Esophagus (tissue), 2 donors: ENCODE measurements around the gene TBCE. TPM values are rescaled to one million over a fixed set of nuclear protein-coding genes. Genes with fewer than 3 reads are reported as not detected.

ENCODE experiments used
- H3K27ac ChIP-seq, 2 donors: one replicate each; pipeline ENCODE4 v1.5.1; 2013; ENCODE audit warnings: low read depth in 2 of 2, mild to moderate bottlenecking in 2 of 2, inconsistent platforms in 1 of 2, low read length in 1 of 2, moderate library complexity in 1 of 2
- H3K27me3 ChIP-seq, 2 donors: one replicate each; pipeline ENCODE4 v1.6.1; 2013; ENCODE audit warnings: low read length in 2 of 2, control low read depth in 1 of 2, mild to moderate bottlenecking in 1 of 2; ENCODE audit not compliant: insufficient read depth in 2 of 2, control insufficient read depth in 1 of 2
- H3K36me3 ChIP-seq, 2 donors: one replicate each; pipeline ENCODE4 v1.6.1; 2013; ENCODE audit warnings: low read length in 1 of 2; ENCODE audit not compliant: control insufficient read depth in 2 of 2, insufficient read depth in 2 of 2
- H3K4me1 ChIP-seq, 2 donors: one replicate each; pipeline ENCODE4 v1.6.1; 2013; ENCODE audit warnings: low read length in 1 of 2; ENCODE audit not compliant: control insufficient read depth in 2 of 2, insufficient read depth in 2 of 2
- H3K4me3 ChIP-seq, 2 donors: one replicate each; pipeline ENCODE4 v1.5.1; 2013; ENCODE audit warnings: low read length in 2 of 2, mild to moderate bottlenecking in 2 of 2, low read depth in 1 of 2, moderate library complexity in 1 of 2
- H3K9me3 ChIP-seq, 2 donors: one replicate each; pipeline ENCODE4 v1.6.1; 2013; ENCODE audit warnings: mild to moderate bottlenecking in 2 of 2, low read depth in 1 of 2, low read length in 1 of 2, moderate library complexity in 1 of 2; ENCODE audit not compliant: control insufficient read depth in 2 of 2, insufficient read depth in 1 of 2
- WGBS, 2 donors: extraction: QIAGEN DNeasy Blood & Tissue Kit; methylation state at CpG; one replicate each; pipeline ENCODE4 v1.1.7; 2013; 5-methylcytosine and 5-hydroxymethylcytosine counted together
- polyA plus RNA-seq, 2 donors: library from polyadenylated mRNA; stranded (reverse); fragments of 200-250 nt; gene quantifications; one replicate each; pipeline ENCODE4 v1.2.3, GENCODE V29; 2013
- donor health status: healthy with polysubstance abuse.
- donor health status: Bipolar disorder and iron deficiency.

Gene TBCE
- polyA plus RNA-seq, 2 donors = 14.4 to 25.9 TPM

DNA sequence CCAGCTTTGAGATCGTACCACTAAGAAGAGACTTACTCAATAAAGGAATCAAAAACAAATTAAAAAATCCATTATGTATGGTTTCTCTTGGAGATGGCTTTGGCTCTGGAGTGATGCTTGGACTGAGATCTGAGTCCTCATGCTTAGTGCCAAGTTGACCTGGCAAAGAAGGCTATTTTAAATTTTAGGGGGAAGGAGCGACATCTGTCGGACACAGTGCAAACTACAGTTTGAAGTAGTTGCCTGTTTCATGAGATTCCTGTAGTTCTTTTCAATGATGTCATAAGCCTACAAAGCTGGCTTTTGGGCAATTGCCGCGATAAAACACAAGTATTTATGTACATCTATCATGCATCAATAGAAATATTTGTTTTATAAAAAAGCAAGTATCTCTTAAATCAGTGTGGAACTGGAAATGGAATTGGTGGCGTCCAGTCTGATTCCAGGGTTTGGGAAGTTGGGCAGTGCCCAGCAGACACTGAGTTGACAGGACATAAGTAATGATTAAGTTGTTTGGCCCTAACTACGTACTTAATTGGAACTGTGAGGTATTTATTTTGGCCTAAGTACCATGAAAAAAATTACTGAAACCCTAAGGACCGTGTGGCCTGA is 50.0 kb downstream of the TBCE start:
- H3K9me3 ChIP-seq = no peaks in the 10 kb centered on the region
- H3K27me3 ChIP-seq = no peaks in the 10 kb centered on the region
- no peaks in the 10 kb centered on the region for H3K36me3 ChIP-seq
- WGBS, 2 donors = 32 to 33% methylated on average over 8 of the region's 8 CpGs
- H3K4me3 ChIP-seq = no peak overlapping the region
- H3K27ac ChIP-seq = no peak overlapping the region
- no peaks in the 10 kb centered on the region for H3K4me1 ChIP-seq

DNA sequence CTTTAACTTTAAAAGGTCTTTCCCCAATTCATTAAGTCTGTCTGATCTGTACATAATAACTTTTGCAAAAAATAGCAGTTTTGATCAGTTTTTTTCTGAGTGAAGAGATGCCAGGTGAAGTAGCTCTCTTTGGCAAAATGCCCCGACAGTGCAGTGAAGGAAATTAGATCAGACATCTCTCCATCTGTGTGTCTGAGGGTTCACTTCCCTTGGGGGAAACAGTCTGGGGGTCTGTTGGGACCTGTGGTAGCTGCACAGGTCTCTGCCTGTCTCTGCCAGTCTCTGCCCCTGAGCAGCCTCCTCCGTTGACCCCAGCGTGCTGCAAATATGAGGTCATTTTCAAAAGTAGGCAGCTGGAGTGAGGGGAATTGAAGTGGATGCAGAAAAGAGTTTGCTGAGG is 54.5 kb downstream of the TBCE start:
- H3K4me3 ChIP-seq = no peak overlapping the region
- no peaks in the 10 kb centered on the region for H3K9me3 ChIP-seq
- no peaks in the 10 kb centered on the region for H3K4me1 ChIP-seq
- H3K27ac ChIP-seq = no peak overlapping the region
- H3K27me3 ChIP-seq = no peaks in the 10 kb centered on the region
- H3K36me3 ChIP-seq = no peaks in the 10 kb centered on the region
- WGBS, 2 donors = 50 to 70% methylated on average over 3 of the region's 3 CpGs

GRCh38 chr1:235423214-235423652 is 56.0 kb downstream of the TBCE start:
- no peaks in the 10 kb centered on the region for H3K9me3 ChIP-seq
- H3K36me3 ChIP-seq = no peaks in the 10 kb centered on the region
- no peak overlapping the region for H3K4me3 ChIP-seq
- no peaks in the 10 kb centered on the region for H3K27me3 ChIP-seq
- H3K27ac ChIP-seq = no peak overlapping the region
- no peaks in the 10 kb centered on the region for H3K4me1 ChIP-seq
- 53 to 65% methylated on average over 12 of the region's 12 CpGs for WGBS, 2 donors

DNA sequence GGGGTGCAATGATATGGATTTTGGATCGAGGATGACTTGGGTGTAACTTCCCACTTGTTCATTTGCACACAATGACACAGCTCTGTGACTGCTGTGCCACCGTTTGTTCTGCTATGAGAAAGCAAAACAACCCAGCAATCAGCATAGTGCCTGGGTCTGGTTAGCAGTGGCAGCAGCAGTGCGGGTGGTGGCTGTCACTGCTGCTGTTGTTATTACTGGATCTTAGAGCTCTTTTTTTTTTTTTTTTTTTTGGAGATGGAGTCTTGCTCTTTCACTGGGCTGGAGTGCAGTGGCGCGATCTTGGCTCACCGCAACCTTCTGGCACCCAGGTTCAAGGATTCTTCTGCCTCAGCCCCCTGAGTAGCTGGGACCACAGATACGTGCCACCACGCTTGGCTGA is 56.9 kb downstream of the TBCE start:
- Histone ChIP-seq H3K4me3 (no peak overlapping the region), H3K27ac (no peak overlapping the region), H3K4me1 (no peaks in the 10 kb centered on the region), H3K36me3 (no peaks in the 10 kb centered on the region), H3K9me3 (no peaks in the 10 kb centered on the region), H3K27me3 (no peaks in the 10 kb centered on the region)
- WGBS, 2 donors = 88 to 90% methylated on average over 8 of the region's 8 CpGs

DNA sequence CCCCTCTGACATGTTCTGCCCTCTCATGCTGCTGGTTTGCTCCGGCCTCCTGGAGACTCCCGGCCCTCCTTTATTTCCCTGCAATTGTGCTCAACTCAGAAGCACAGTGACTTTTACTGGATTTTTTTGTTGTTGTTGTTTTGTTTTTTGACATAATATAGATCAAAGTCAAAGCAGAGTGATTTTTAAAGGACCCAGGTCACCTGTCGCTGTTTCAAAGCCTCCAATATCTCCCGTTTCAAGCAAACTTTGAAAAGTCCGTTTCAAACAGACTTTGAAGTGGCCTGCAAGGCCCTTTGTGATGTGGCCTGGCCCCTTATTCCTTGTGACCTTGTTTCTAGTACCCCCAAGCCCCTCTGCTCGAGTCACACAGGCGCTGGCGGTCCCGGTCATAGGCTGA is 58.1 kb downstream of the TBCE start:
- Histone ChIP-seq H3K27me3 (no peaks in the 10 kb centered on the region), H3K4me3 (no peak overlapping the region), H3K9me3 (no peaks in the 10 kb centered on the region), H3K27ac (no peak overlapping the region), H3K36me3 (no peaks in the 10 kb centered on the region), H3K4me1 (no peaks in the 10 kb centered on the region)
- WGBS, 2 donors = 94% methylated on average over 9 of the region's 9 CpGs

DNA sequence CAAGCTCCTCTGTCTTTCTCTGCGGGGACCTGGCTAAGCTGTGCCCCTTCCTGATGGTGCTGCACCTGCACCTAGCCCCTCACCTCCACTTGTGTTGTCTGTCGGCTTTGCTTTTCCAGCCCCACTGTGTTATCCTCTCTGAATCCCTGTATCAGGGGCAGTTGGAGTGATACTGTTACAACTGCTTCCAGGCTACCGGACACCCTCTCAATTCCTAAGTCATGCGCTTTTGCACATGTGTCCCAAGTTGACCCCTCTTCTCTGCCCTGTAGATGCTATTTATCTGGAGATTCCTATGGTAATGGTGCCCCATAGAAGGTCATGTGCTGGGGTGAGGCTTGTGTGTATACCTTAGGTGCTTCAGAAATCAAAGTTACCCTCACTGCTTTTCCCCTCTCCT is 58.9 kb downstream of the TBCE start:
- H3K4me3 ChIP-seq = no peak overlapping the region
- H3K36me3 ChIP-seq = no peaks in the 10 kb centered on the region
- H3K9me3 ChIP-seq = no peaks in the 10 kb centered on the region
- WGBS, 2 donors = 88 to 97% methylated on average over 4 of the region's 4 CpGs
- no peaks in the 10 kb centered on the region for H3K4me1 ChIP-seq
- no peak overlapping the region for H3K27ac ChIP-seq
- no peaks in the 10 kb centered on the region for H3K27me3 ChIP-seq

- no peaks in the 10 kb centered on the region for H3K4me1 ChIP-seq
- H3K36me3 ChIP-seq = no peaks in the 10 kb centered on the region
- no peak overlapping the region for H3K4me3 ChIP-seq
- no peaks in the 10 kb centered on the region for H3K9me3 ChIP-seq
- 92 to 93% methylated on average over 13 of the region's 13 CpGs for WGBS, 2 donors
- H3K27me3 ChIP-seq = no peaks in the 10 kb centered on the region
- H3K27ac ChIP-seq = no peak overlapping the region
Measured at GRCh38 chr1:235426680-235427079, 59.5 kb downstream of the TBCE start.

DNA sequence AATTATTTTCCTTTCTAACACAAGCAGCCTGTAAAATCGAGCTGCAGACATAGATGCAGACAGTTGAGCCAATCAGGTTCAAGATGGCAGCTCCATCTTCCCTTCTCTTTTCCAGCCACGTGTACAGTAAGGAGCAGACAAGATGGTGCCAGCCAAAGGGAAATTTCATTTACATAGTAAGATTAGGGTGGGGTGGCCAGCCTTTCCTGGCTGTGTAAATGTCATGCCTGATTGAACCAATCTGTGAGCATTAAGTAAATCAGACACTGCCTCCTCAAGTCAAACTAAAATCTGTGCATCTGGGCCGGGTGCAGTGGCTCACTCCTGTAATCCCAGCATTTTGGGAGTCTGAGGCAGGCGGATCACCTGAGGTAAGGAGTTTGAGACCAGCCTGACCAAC is 60.2 kb downstream of the TBCE start:
- Histone ChIP-seq H3K4me3 (no peak overlapping the region), H3K27ac (no peak overlapping the region), H3K4me1 (no peaks in the 10 kb centered on the region), H3K36me3 (peaks cover 0 to 2% of the 10 kb centered on the region in 2 donors), H3K27me3 (no peaks in the 10 kb centered on the region), H3K9me3 (no peaks in the 10 kb centered on the region)
- WGBS, 2 donors = 82 to 85% methylated on average over 4 of the region's 4 CpGs

GRCh38 chr1:235429143-235429542 is 61.9 kb downstream of the TBCE start:
- H3K4me3 ChIP-seq = no peak overlapping the region
- no peaks in the 10 kb centered on the region for H3K9me3 ChIP-seq
- H3K36me3 ChIP-seq = peaks cover 0 to 2% of the 10 kb centered on the region in 2 donors
- no peaks in the 10 kb centered on the region for H3K4me1 ChIP-seq
- WGBS, 2 donors = 85% methylated on average over 5 of the region's 5 CpGs
- no peak overlapping the region for H3K27ac ChIP-seq
- no peaks in the 10 kb centered on the region for H3K27me3 ChIP-seq

- WGBS, 2 donors = 86 to 90% methylated on average over 6 of the region's 6 CpGs
- H3K9me3 ChIP-seq = no peaks in the 10 kb centered on the region
- H3K27ac ChIP-seq = no peak overlapping the region
- H3K4me1 ChIP-seq = no peaks in the 10 kb centered on the region
- H3K4me3 ChIP-seq = no peak overlapping the region
- no peaks in the 10 kb centered on the region for H3K27me3 ChIP-seq
- H3K36me3 ChIP-seq = peaks cover 0 to 2% of the 10 kb centered on the region in 2 donors
Measured at GRCh38 chr1:235430991-235431390, 63.8 kb downstream of the TBCE start.
